ENCODE data around the gene PPP2R3B. TPM values are rescaled to one million over a fixed set of nuclear protein-coding genes. Genes with fewer than 3 reads are reported as not detected.

PPP2R3B gene
- polyA plus RNA-seq, 1 experiment: 4.8 TPM

GRCh38 chrX:355329-356050, 31.2 kb downstream of the PPP2R3B start:
- CTCF ChIA-PET: no interaction called here
- H3K4me3 ChIP-seq (ENCODE audit: low read depth, low read length): no peak overlapping the region
- H3K27me3 ChIP-seq (ENCODE audit: control insufficient read depth, insufficient read depth, low read length): no peaks in the 10 kb centered on the region
- no peak overlapping the region for H3K27ac ChIP-seq (ENCODE audit: low read depth, low read length)
- POLR2A ChIA-PET: no interaction called here
- no peak for TF ChIP-seq CTCF (IDR thresholded peaks at IDR 0.05; ENCODE audit: low read depth, low read length)
- no peak for DNase-seq (ENCODE audit: low read depth, low spot score)
- peaks cover 35% of the 10 kb centered on the region for H3K9me3 ChIP-seq (ENCODE audit: control insufficient read depth, insufficient read depth, low read length)

GRCh38 chrX:353566-354535, 32.9 kb downstream of the PPP2R3B start:
- Histone ChIP-seq H3K9me3 (ENCODE audit: control insufficient read depth, insufficient read depth, low read length) (peaks cover 31% of the 10 kb centered on the region), H3K27ac (ENCODE audit: low read depth, low read length) (no peak overlapping the region), H3K27me3 (ENCODE audit: control insufficient read depth, insufficient read depth, low read length) (no peaks in the 10 kb centered on the region), H3K4me3 (ENCODE audit: low read depth, low read length) (no peak overlapping the region)
- CTCF ChIA-PET: no interaction called here
- no peak for TF ChIP-seq CTCF (IDR thresholded peaks at IDR 0.05; ENCODE audit: low read depth, low read length)
- no peak for DNase-seq (ENCODE audit: low read depth, low spot score)
- POLR2A ChIA-PET: no interaction called here

- Histone ChIP-seq H3K4me3 (ENCODE audit: low read depth, low read length) (no peak overlapping the region), H3K9me3 (ENCODE audit: control insufficient read depth, insufficient read depth, low read length) (peaks cover 22% of the 10 kb centered on the region), H3K27ac (ENCODE audit: low read depth, low read length) (no peak overlapping the region), H3K27me3 (ENCODE audit: control insufficient read depth, insufficient read depth, low read length) (no peaks in the 10 kb centered on the region)
- ChIA-PET POLR2A (no interaction called here), CTCF (no interaction called here)
- TF ChIP-seq CTCF (IDR thresholded peaks at IDR 0.05; ENCODE audit: low read depth, low read length): no peak
- no peak for DNase-seq (ENCODE audit: low read depth, low spot score)
Measured at GRCh38 chrX:352582-353314, 34.0 kb downstream of the PPP2R3B start.

- POLR2A ChIA-PET: no interaction called here
- Histone ChIP-seq H3K4me3 (ENCODE audit: low read depth, low read length) (no peak overlapping the region), H3K9me3 (ENCODE audit: control insufficient read depth, insufficient read depth, low read length) (peaks cover 27% of the 10 kb centered on the region; the same call in 1 of the 2 replicates), H3K27me3 (ENCODE audit: control insufficient read depth, insufficient read depth, low read length) (no peaks in the 10 kb centered on the region), H3K27ac (ENCODE audit: low read depth, low read length) (no peak overlapping the region)
- CTCF ChIA-PET: no interaction called here
- no peak for TF ChIP-seq CTCF (IDR thresholded peaks at IDR 0.05; ENCODE audit: low read depth, low read length)
- DNase-seq (ENCODE audit: low read depth, low spot score): no peak
Measured at GRCh38 chrX:352181-352580, 34.5 kb downstream of the PPP2R3B start.

Measured in AG04450 (cell line).